ENCODE results near the gene SVIL.

GRCh38 chr10:29430101-29430500 is 204.7 kb downstream of the SVIL start:
- no peak for TF ChIP-seq CTCF (optimal IDR thresholded peaks at IDR 0.05 in 1 of 3, IDR thresholded peaks at IDR 0.05 in 1 of 3, conservative IDR thresholded peaks at IDR 0.05 in 1 of 3; ENCODE audit: extremely low read depth in 1 of 3, insufficient read depth in 2 of 3, low read length in 3 of 3)
- TF ChIP-seq EZH2 (IDR thresholded peaks at IDR 0.05; ENCODE audit: low read length): no peak

Measured in keratinocyte (primary cell).